H1 (cell line): ENCODE measurements around the gene BSND. TPM values are rescaled to one million over a fixed set of nuclear protein-coding genes. Genes with fewer than 3 reads are reported as not detected.

Source experiments
- CTCF ChIA-PET: fragments of 300-600 bp; sonication (Branson Sonifier 250); formaldehyde crosslinking; loops from one replicate; lab custom pipeline; 2021; ENCODE audit not compliant: partially characterized antibody; lab: Charles Lee
- POLR2A ChIA-PET: fragments of 300-600 bp; sonication (Branson Sonifier 250); formaldehyde crosslinking; loops from one replicate; lab custom pipeline; 2021; ENCODE audit warnings: inconsistent platforms; ENCODE audit not compliant: partially characterized antibody; lab: Charles Lee
- DNase-seq, 2 experiments: peaks; one replicate each; pipeline versions ENCODE4 v3.0.0 to v3.0.0-alpha.2; 2010 to 2022; ENCODE audit warnings: low spot score in 2 of 2, low read depth in 1 of 2, mixed read lengths in 1 of 2
- FAIRE-seq: peaks from 2 replicates; lab custom pipeline; 2011; peaks lifted over from hg19 to GRCh38; lab: Jason Lieb, UNC
- H2AFZ ChIP-seq: 2 replicates; pipeline ENCODE4 v1.8.1; 2012; ENCODE audit warnings: low read length, inconsistent platforms
- H2AK5ac ChIP-seq: 2 replicates; pipeline ENCODE4 v1.6.1; 2013; ENCODE audit warnings: low read depth, low read length
- H2BK120ac ChIP-seq: replicated peaks from 2 replicates; pipeline ENCODE3; 2013; ENCODE audit warnings: low read depth, low read length, inconsistent platforms
- H2BK12ac ChIP-seq: 2 replicates; pipeline ENCODE4 v1.6.1; 2013; ENCODE audit warnings: low read depth, low read length
- H2BK15ac ChIP-seq: 2 replicates; pipeline ENCODE4 v1.6.1; 2013; ENCODE audit warnings: low read length
- H2BK20ac ChIP-seq: 2 replicates; pipeline ENCODE4 v1.6.1; 2013; ENCODE audit warnings: low read length
- H2BK5ac ChIP-seq: 2 replicates; pipeline ENCODE4 v1.6.1; 2013; ENCODE audit warnings: low read depth, low read length
- H3K14ac ChIP-seq: 2 replicates; pipeline ENCODE4 v1.6.1; 2013; ENCODE audit warnings: inconsistent platforms; ENCODE audit not compliant: insufficient read length
- H3K18ac ChIP-seq: 2 replicates; pipeline ENCODE4 v1.6.1; 2013; ENCODE audit warnings: low read length; ENCODE audit errors: extremely low read depth
- H3K23ac ChIP-seq: 2 replicates; pipeline ENCODE4 v1.6.1; 2013; ENCODE audit warnings: inconsistent platforms; ENCODE audit not compliant: insufficient read length
- H3K23me2 ChIP-seq: 2 replicates; pipeline ENCODE4 v1.6.1; 2013; ENCODE audit warnings: low read depth, low read length
- H3K27ac ChIP-seq: 2 replicates; pipeline ENCODE4 v1.6.1; 2011; ENCODE audit warnings: low read depth, low read length, inconsistent platforms
- H3K27me3 ChIP-seq, 4 experiments: replicated peaks in 1 of 4; 1 replicate in 1 of 4; 2 replicates in 3 of 4; pipeline versions ENCODE4 v1.6.1 to v1.8.1; 2011 to 2013; ENCODE audit warnings: low read length in 3 of 4, mild to moderate bottlenecking in 3 of 4, inconsistent platforms in 2 of 4, mixed read lengths in 2 of 4, moderate library complexity in 1 of 4; ENCODE audit not compliant: control insufficient read depth in 3 of 4, insufficient read depth in 3 of 4; ENCODE audit errors: extremely low read depth in 1 of 4
- H3K36me3 ChIP-seq, 4 experiments: 2 replicates each; pipeline versions ENCODE4 v1.6.1 to v1.8.1; 2011 to 2013; ENCODE audit warnings: mild to moderate bottlenecking in 4 of 4, low read length in 3 of 4, moderate library complexity in 2 of 4, control low read depth in 1 of 4, inconsistent platforms in 1 of 4; ENCODE audit not compliant: insufficient read depth in 4 of 4, control insufficient read depth in 2 of 4
- H3K4ac ChIP-seq: replicated peaks from 2 replicates; pipeline ENCODE3; 2013; ENCODE audit warnings: low read length, low read depth, mixed read lengths, inconsistent platforms; ENCODE audit not compliant: insufficient read length
- H3K4me1 ChIP-seq, 4 experiments: replicated peaks in 1 of 4; 1 replicate in 1 of 4; 2 replicates in 3 of 4; pipeline versions ENCODE4 v1.6.1 to v1.8.1; 2011 to 2013; ENCODE audit warnings: low read length in 3 of 4, inconsistent platforms in 2 of 4, mixed read lengths in 1 of 4; ENCODE audit not compliant: insufficient read depth in 4 of 4, control insufficient read depth in 3 of 4
- H3K4me2 ChIP-seq, 2 experiments: 2 replicates each; pipeline versions ENCODE4 v1.6.1 to v1.8.1; 2011 to 2013; ENCODE audit warnings: low read depth in 2 of 2, low read length in 2 of 2, control low read depth in 1 of 2, inconsistent platforms in 1 of 2, mild to moderate bottlenecking in 1 of 2; ENCODE audit not compliant: insufficient read depth in 1 of 2
- H3K4me3 ChIP-seq, 4 experiments: fragments of 200-600, 300-600 bp in 1 of 4; sonication (generic), shearing (Covaris generic), sonication (Bioruptor Twin) in 1 of 4; 2 replicates each; pipeline versions ENCODE4 v1.5.1 to v1.8.1; 2011 to 2016; ENCODE audit warnings: low read length in 4 of 4, low read depth in 3 of 4, control low read depth in 2 of 4, inconsistent platforms in 2 of 4, mild to moderate bottlenecking in 2 of 4, mixed read lengths in 1 of 4, moderate library complexity in 1 of 4; ENCODE audit not compliant: insufficient read depth in 2 of 4; ENCODE audit errors: extremely low read depth in 1 of 4
- H3K56ac ChIP-seq: replicated peaks from 2 replicates; pipeline ENCODE3; 2013; ENCODE audit warnings: low read depth, mild to moderate bottlenecking, mixed read lengths, low read length, inconsistent platforms; ENCODE audit not compliant: insufficient read length
- H3K79me1 ChIP-seq: 2 replicates; pipeline ENCODE4 v1.6.1; 2013; ENCODE audit warnings: low read depth, low read length, control low read depth
- H3K79me2 ChIP-seq, 2 experiments: 2 replicates each; pipeline versions ENCODE4 v1.6.1 to v1.8.1; 2012 to 2013; ENCODE audit warnings: low read length in 2 of 2, mild to moderate bottlenecking in 2 of 2, inconsistent platforms in 1 of 2; ENCODE audit not compliant: insufficient read depth in 2 of 2, control insufficient read depth in 1 of 2
- H3K9ac ChIP-seq, 4 experiments: replicated peaks in 1 of 4; 1 replicate in 1 of 4; 2 replicates in 3 of 4; pipeline versions ENCODE4 v1.6.1 to v1.8.1; 2011 to 2013; ENCODE audit warnings: low read depth in 3 of 4, low read length in 3 of 4, control low read depth in 2 of 4, mild to moderate bottlenecking in 2 of 4, moderate library complexity in 2 of 4, inconsistent platforms in 1 of 4; ENCODE audit errors: extremely low read depth in 1 of 4
- H3K9me3 ChIP-seq, 2 experiments: 2 replicates each; pipeline versions ENCODE4 v1.6.1 to v1.8.1; 2012 to 2013; ENCODE audit warnings: mild to moderate bottlenecking in 2 of 2, moderate library complexity in 2 of 2, control low read depth in 1 of 2, inconsistent platforms in 1 of 2, low read depth in 1 of 2, low read length in 1 of 2, mixed read lengths in 1 of 2; ENCODE audit not compliant: insufficient read depth in 2 of 2
- H4K20me1 ChIP-seq, 2 experiments: replicated peaks in 1 of 2; 2 replicates each; pipeline versions ENCODE3 to v1.8.1; 2011 to 2013; ENCODE audit warnings: inconsistent platforms in 2 of 2, low read length in 2 of 2, mild to moderate bottlenecking in 1 of 2; ENCODE audit not compliant: insufficient read depth in 2 of 2, control insufficient read depth in 1 of 2
- H4K5ac ChIP-seq: 2 replicates; pipeline ENCODE4 v1.6.1; 2013; ENCODE audit warnings: low read length, low read depth, mixed read lengths, inconsistent platforms; ENCODE audit not compliant: insufficient read length
- H4K8ac ChIP-seq: 2 replicates; pipeline ENCODE4 v1.8.0; 2013; ENCODE audit warnings: mild to moderate bottlenecking, moderate library complexity, low read length, inconsistent platforms; ENCODE audit not compliant: insufficient read depth; ENCODE audit errors: extremely low read depth
- H4K91ac ChIP-seq: replicated peaks from 2 replicates; pipeline ENCODE3; 2013; ENCODE audit warnings: low read length, mixed read lengths, inconsistent platforms; ENCODE audit not compliant: insufficient read length
- BCL11A ChIP-seq, 2 experiments: IDR thresholded peaks; one replicate each; pipeline ENCODE4 v1.6.1; 2011; ENCODE audit warnings: low read depth in 2 of 2, low read length in 2 of 2, mild to moderate bottlenecking in 2 of 2
- CHD1 ChIP-seq: IDR thresholded peaks from 2 replicates; pipeline ENCODE4 v1.6.1; 2012; ENCODE audit warnings: low read depth, low read length, improper control_type of control experiment
- EP300 ChIP-seq, 2 experiments: IDR thresholded peaks; 1 replicate in 1 of 2; 2 replicates in 1 of 2; pipeline ENCODE4 v1.6.1; 2011 to 2012; ENCODE audit warnings: low read depth in 2 of 2, low read length in 2 of 2, mild to moderate bottlenecking in 2 of 2, borderline replicate concordance in 1 of 2, inconsistent platforms in 1 of 2, moderate library complexity in 1 of 2
- GTF2F1 ChIP-seq: IDR thresholded peaks from 2 replicates; pipeline ENCODE4 v1.6.1; 2012; ENCODE audit warnings: low read depth, low read length, improper control_type of control experiment, borderline replicate concordance
- KDM5A ChIP-seq: fragments of 200-600 bp; IDR thresholded peaks from 2 replicates; pipeline ENCODE4 v1.7.1; 2012; ENCODE audit warnings: mild to moderate bottlenecking, low read length, inconsistent platforms, mixed read lengths
- MAFK ChIP-seq: IDR thresholded peaks from 2 replicates; pipeline ENCODE4 v1.6.1; 2012; ENCODE audit warnings: low read depth, mild to moderate bottlenecking, improper control_type of control experiment, low read length
- NANOG ChIP-seq: IDR thresholded peaks from 2 replicates; pipeline ENCODE4 v1.6.1; 2011; ENCODE audit warnings: low read length, low read depth, mild to moderate bottlenecking, inconsistent platforms; ENCODE audit not compliant: insufficient read depth, poor library complexity, severe bottlenecking
- POLR2A ChIP-seq, 2 experiments: IDR thresholded peaks; 1 replicate in 1 of 2; 2 replicates in 1 of 2; pipeline ENCODE4 v1.6.1; 2011; ENCODE audit warnings: low read depth in 2 of 2, low read length in 2 of 2, mild to moderate bottlenecking in 2 of 2; ENCODE audit errors: control extremely low read depth in 1 of 2
- RFX5 ChIP-seq: IDR thresholded peaks from 2 replicates; pipeline ENCODE4 v1.6.1; 2011; ENCODE audit warnings: low read depth, low read length, improper control_type of control experiment, borderline replicate concordance
- TAF1 ChIP-seq: IDR thresholded peaks from 2 replicates; pipeline ENCODE4 v1.6.1; 2011; ENCODE audit warnings: mild to moderate bottlenecking, low read depth, low read length
- TCF12 ChIP-seq: IDR thresholded peaks from 2 replicates; pipeline ENCODE4 v1.6.1; 2011; ENCODE audit warnings: low read depth, mild to moderate bottlenecking, low read length
- WGBS, 2 experiments: shearing (Covaris generic) in 1 of 2; methylation state at CpG; one replicate each; pipeline versions ENCODE4 v1.1.6 to v1.1.7; 2013 to 2015; ENCODE audit warnings: low lambda C conversion rate in 2 of 2, mixed read lengths in 2 of 2, inconsistent platforms in 1 of 2, low coverage in 1 of 2, missing lambda C conversion rate in 1 of 2; ENCODE audit not compliant: insufficient replicate concordance in 2 of 2, insufficient coverage in 1 of 2, insufficient read length in 1 of 2; ENCODE audit errors: extremely low coverage in 1 of 2, missing lambda C conversion rate in 1 of 2; 5-methylcytosine and 5-hydroxymethylcytosine counted together
- polyA plus RNA-seq, 7 experiments: library from polyadenylated mRNA; depleted of rRNA in 3 of 7; stranded (reverse) in 5 of 7; unstranded in 2 of 7; fragments of >200 nt in 5 of 7; fragments of 200-250 nt in 2 of 7; gene quantifications; 1 replicate in 5 of 7; 2 replicates in 1 of 7; 4 replicates in 1 of 7; pipeline versions ENCODE4 v1.2.1 to v1.2.3, GENCODE V29; 2011 to 2013; ENCODE audit warnings: missing spikeins in 2 of 7, mixed read lengths in 2 of 7
- total RNA-seq: library from RNA; stranded (reverse); fragmentation: NEBNext Ultra II Directional; extraction: Animal tissue kit (Norgen Biotek cat#: 25700); gene quantifications from 2 replicates; pipeline ENCODE4 v1.2.1, GENCODE V29; 2021
- TF ChIP-seq, protein P1 (sequence below): IDR thresholded peaks from 2 replicates; pipeline ENCODE4 v1.6.1; 2012; ENCODE audit warnings: inconsistent platforms

BSND gene
- total and polyA plus RNA-seq, 2 of the 8 experiments (the other 6 are each of a cell fraction or from before 2014, with no cell fraction given), result 0.43 to 0.68 TPM

DNA sequence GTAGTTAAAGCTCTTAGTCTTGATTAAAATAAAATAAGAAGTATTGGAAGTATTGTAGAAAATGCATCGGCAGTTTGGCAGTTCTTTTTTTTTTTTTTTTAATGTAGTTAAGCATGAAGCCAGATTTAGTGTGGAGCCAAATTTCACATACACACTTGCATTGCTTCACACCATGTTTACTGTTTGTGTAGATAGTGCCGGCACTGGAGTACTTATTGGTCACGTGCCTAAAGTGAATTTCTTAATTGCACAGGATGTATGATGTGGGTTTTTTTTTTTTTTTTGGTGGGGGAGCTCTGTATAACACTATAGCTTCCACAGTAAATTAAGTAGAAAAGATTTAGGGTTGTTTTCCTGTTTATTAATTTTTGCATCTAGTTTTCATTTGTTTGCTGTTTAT, 39.5 kb upstream of the BSND start:
- Histone ChIP-seq H2BK20ac (no peak overlapping the region), H3K9ac (no peak overlapping the region), H3K4ac (no peak overlapping the region), H3K14ac (no peak overlapping the region), H3K23ac (no peak overlapping the region), H2BK5ac (no peak overlapping the region), H3K27me3 (no peaks in the 10 kb centered on the region), H3K36me3 (peaks cover 0 to 5% (median 0%) of the 10 kb centered on the region in 4 experiments; a peak in 1 of 8 replicates), H3K79me1 (no peaks in the 10 kb centered on the region), H2AK5ac (no peak overlapping the region), H3K56ac (no peak overlapping the region), H3K9me3 (peaks cover 8 to 23% of the 10 kb centered on the region in 2 experiments), H4K5ac (no peak overlapping the region), H3K23me2 (no peaks in the 10 kb centered on the region), H3K79me2 (no peaks in the 10 kb centered on the region), H2BK15ac (no peak overlapping the region), H3K4me3 (no peak overlapping the region), H4K20me1 (no peaks in the 10 kb centered on the region), H3K27ac (no peak overlapping the region), H2BK12ac (no peak overlapping the region), H3K4me1 (peaks cover 0 to 14% (median 6%) of the 10 kb centered on the region in 4 experiments; a peak in 2 of 7 replicates), H3K4me2 (no peak overlapping the region), H4K8ac (no peak overlapping the region), H4K91ac (no peak overlapping the region), H2AFZ (no peak overlapping the region), H2BK120ac (no peak overlapping the region), H3K18ac (no peak overlapping the region)
- FAIRE-seq (no peak), DNase-seq (no peak)
- 94% methylated on average over 3 of the region's 3 CpGs; no CpG with 5 or more reads in 1 of the 2 experiments for WGBS, 2 experiments
- ChIA-PET CTCF (interaction anchor here (0.6 to 9.0 kb wide), 8 partner anchors 8 to 1512 kb away, joined by 3 to 49 read pairs (median 4); no protein-coding TSS in a partner anchor), POLR2A (no interaction called here)
- TF ChIP-seq GTF2F1, result no peak
- TF ChIP-seq, protein P1, sequence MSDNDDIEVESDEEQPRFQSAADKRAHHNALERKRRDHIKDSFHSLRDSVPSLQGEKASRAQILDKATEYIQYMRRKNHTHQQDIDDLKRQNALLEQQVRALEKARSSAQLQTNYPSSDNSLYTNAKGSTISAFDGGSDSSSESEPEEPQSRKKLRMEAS, result no peak
- TF ChIP-seq NANOG, result no peak
- no peak for TF ChIP-seq RFX5
- TF ChIP-seq CHD1, result no peak
- no peak for TF ChIP-seq EP300 (IDR thresholded peaks at IDR 0.05; ENCODE audit: borderline replicate concordance in 1 of 2, low read depth in 2 of 2, low read length in 2 of 2)
- no peak for TF ChIP-seq TAF1
- no peak for TF ChIP-seq POLR2A (IDR thresholded peaks at IDR 0.05; ENCODE audit: control extremely low read depth in 1 of 2, low read depth in 2 of 2, low read length in 2 of 2)
- TF ChIP-seq MAFK, result no peak
- no peak for TF ChIP-seq TCF12
- TF ChIP-seq KDM5A, result no peak
- no peak for TF ChIP-seq BCL11A (IDR thresholded peaks at IDR 0.05; ENCODE audit: low read depth in 2 of 2, low read length in 2 of 2)
